ENCODE measurements around the gene KCTD1. TPM values are rescaled to one million over a fixed set of nuclear protein-coding genes. Genes with fewer than 3 reads are reported as not detected.

KCTD1 gene
- total and polyA plus RNA-seq, 10 of the 15 experiments (the other 5 are each of a cell fraction or from before 2014, with no cell fraction given) = 1.5 to 13.4 (median 5.5) TPM

- TF ChIP-seq BHLHE40 (IDR thresholded peaks at IDR 0.05; ENCODE audit: borderline replicate concordance in 1 of 2, low read depth in 2 of 2, low read length in 1 of 2) (peak; percentile 89 to 92), NFIC (IDR thresholded peaks at IDR 0.05; ENCODE audit: low read depth, low read length) (0 out of 2 replicates have a peak, but pooled peaks have one; percentile 22), PKNOX1 (IDR thresholded peaks at IDR 0.05) (peak; percentile 9; the same call in 1 of the 2 replicates), JUND (IDR thresholded peaks at IDR 0.05; ENCODE audit: low read depth, low read length) (no peak), PAX8 (IDR thresholded peaks at IDR 0.05) (no peak), TCF3 (IDR thresholded peaks at IDR 0.05; ENCODE audit: borderline replicate concordance, insufficient read depth, low read depth, low read length) (0 out of 2 replicates have a peak, but pooled peaks have one; percentile 27), ZBTB40 (IDR thresholded peaks at IDR 0.05; ENCODE audit: borderline replicate concordance) (no peak), BACH1 (IDR thresholded peaks at IDR 0.05; ENCODE audit: borderline replicate concordance) (no peak)
These were observed 78.2 kb downstream of the KCTD1 start (continued) for GRCh38 chr18:26470011-26470637.
